HFFc6 (cell line): Measurements from ENCODE around the gene SLC25A25. TPM values are rescaled to one million over a fixed set of nuclear protein-coding genes. Genes with fewer than 3 reads are reported as not detected.

ENCODE experiments used
- DNase-seq: peaks from one replicate; pipeline ENCODE4 v3.0.0-alpha.2; 2018
- H3K27ac Mint-ChIP-seq: 2 replicates; pipeline ENCODE4 v1.8.0; 2020; ENCODE audit warnings: mild to moderate bottlenecking, mixed read lengths
- H3K27me3 Mint-ChIP-seq: 2 replicates; pipeline ENCODE4 v1.8.0; 2021; ENCODE audit warnings: mild to moderate bottlenecking, moderate library complexity, mixed read lengths; ENCODE audit not compliant: insufficient read depth
- H3K36me3 Mint-ChIP-seq: 2 replicates; pipeline ENCODE4 v1.8.0; 2021; ENCODE audit warnings: low read depth, mixed read lengths
- H3K4me1 Mint-ChIP-seq: 2 replicates; pipeline ENCODE4 v1.8.0; 2020; ENCODE audit warnings: low read depth, mixed read lengths
- H3K4me3 Mint-ChIP-seq: 2 replicates; pipeline ENCODE4 v1.8.0; 2020; ENCODE audit warnings: mild to moderate bottlenecking, moderate library complexity, mixed read lengths
- H3K9me3 Mint-ChIP-seq: 2 replicates; pipeline ENCODE4 v1.8.0; 2020; ENCODE audit warnings: mild to moderate bottlenecking, mixed read lengths
- CTCF ChIP-seq: fragments of 200-600 bp; sonication (generic); IDR thresholded peaks from 2 replicates; pipeline ENCODE4 v1.5.0; 2021; ENCODE audit warnings: antibody characterized with exemption, mild to moderate bottlenecking
- total RNA-seq, 6 experiments: library from RNA; stranded (reverse); fragmentation: NEBNext Ultra II Directional; extraction: Animal tissue kit (Norgen Biotek cat#: 25700); gene quantifications; 2 replicates in 1 of 6; 3 replicates in 5 of 6; pipeline ENCODE4 v1.2.3, GENCODE V29; 2021

Gene SLC25A25
- total RNA-seq, 6 experiments from 2014 or later, result 16.5 to 20.7 (median 18.4) TPM

- Mint-ChIP-seq H3K4me3 (no peak overlapping the region), H3K4me1 (0 out of 2 replicates have a peak, but pooled peaks cover 6% of the 10 kb centered on the region), H3K36me3 (peaks cover 11% of the 10 kb centered on the region; the same call in 1 of the 2 replicates), H3K27me3 (no peaks in the 10 kb centered on the region; the same call in 1 of the 2 replicates), H3K9me3 (no peaks in the 10 kb centered on the region), H3K27ac (no peak overlapping the region)
- no peak for TF ChIP-seq CTCF
- no peak for DNase-seq
Observed at GRCh38 chr9:128059365-128059983, 8.6 kb upstream of the SLC25A25 start.

GRCh38 chr9:128061275-128061960 lies 6.6 kb upstream of the SLC25A25 start:
- Mint-ChIP-seq H3K27ac (no peak overlapping the region), H3K4me1 (peaks cover 18% of the 10 kb centered on the region), H3K9me3 (no peaks in the 10 kb centered on the region), H3K36me3 (peaks cover 21% of the 10 kb centered on the region), H3K27me3 (no peaks in the 10 kb centered on the region; the same call in 1 of the 2 replicates), H3K4me3 (no peak overlapping the region)
- no peak for DNase-seq
- no peak for TF ChIP-seq CTCF

DNA sequence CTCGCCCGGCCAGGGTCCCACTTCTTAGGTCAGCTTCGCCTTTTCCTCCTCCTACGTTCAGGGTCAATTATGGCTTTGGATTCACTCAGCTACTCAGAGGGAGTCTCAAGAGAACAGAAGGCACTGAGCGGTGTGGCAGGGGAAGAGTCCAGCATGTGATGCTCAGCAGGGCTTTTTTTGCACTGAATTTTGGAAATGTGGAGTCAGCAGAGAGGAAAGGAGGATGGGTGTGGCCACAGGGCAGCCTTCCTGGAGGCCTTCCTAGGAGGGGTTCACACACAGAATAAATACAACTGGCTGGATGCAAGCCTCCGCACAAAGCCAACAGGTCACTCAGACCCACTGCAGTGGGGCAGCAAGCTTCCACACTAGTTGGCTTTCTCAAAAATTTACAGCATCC lies 5.8 kb upstream of the SLC25A25 start:
- no peak overlapping the region for H3K4me3 Mint-ChIP-seq
- no peak overlapping the region for H3K27ac Mint-ChIP-seq
- no peaks in the 10 kb centered on the region for H3K9me3 Mint-ChIP-seq
- H3K4me1 Mint-ChIP-seq, result peaks cover 18% of the 10 kb centered on the region
- DNase-seq, result no peak
- no peak for TF ChIP-seq CTCF
- peaks cover 21% of the 10 kb centered on the region for H3K36me3 Mint-ChIP-seq
- no peaks in the 10 kb centered on the region; the same call in 1 of the 2 replicates for H3K27me3 Mint-ChIP-seq

DNA sequence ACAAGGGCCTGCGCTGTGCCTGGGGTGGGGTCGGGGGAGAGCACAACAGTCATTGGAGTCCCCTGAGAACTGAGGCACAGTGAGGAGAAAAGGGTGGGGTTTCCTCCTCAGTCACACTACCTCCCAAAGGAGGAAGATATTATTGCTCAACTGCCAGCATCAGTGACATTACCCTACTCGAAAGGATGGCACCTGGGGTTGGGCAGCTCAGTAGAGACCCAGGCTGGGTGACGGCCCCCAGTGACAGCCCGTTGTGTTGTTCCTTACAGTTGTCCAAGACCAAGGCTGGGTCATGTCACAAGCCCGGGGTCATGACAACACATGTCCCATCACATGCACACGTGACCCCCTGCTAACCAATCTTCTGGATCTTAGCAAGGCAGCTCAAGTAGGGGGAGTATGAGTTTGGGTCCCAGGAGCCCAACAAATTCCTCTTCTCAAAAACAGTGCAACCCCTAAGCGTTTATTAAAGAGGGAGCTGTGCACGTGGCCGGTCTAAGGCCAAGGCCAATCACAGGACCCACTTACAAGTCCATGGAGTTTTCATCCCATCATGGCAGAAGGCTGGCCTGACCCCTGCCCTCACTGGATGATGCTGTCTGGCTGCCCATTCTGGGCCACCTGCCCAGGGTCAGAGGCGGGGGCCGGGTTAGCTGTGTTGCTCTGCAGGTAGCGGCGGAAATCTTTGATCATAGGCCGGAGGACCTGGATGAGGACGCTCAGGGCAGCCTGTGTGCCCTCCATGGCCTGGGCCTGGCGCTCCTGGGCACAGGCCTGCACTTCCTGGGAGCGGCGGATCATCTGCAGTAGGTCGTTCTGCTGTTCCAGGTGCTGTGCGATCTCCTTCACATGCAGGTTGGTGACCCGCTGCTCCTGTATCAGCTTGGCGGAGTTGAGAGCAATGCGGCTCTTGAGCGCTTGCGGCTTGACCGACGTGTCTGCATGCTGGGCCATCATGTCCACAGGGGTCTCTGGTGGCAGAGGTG lies 4.9 kb upstream of the SLC25A25 start:
- H3K9me3 Mint-ChIP-seq, result no peaks in the 10 kb centered on the region
- no peak for TF ChIP-seq CTCF
- H3K27me3 Mint-ChIP-seq, result no peaks in the 10 kb centered on the region; the same call in 1 of the 2 replicates
- DNase-seq, result no peak
- H3K27ac Mint-ChIP-seq, result no peak overlapping the region
- peaks cover 12% of the 10 kb centered on the region for H3K4me1 Mint-ChIP-seq
- no peak overlapping the region for H3K4me3 Mint-ChIP-seq
- peaks cover 21% of the 10 kb centered on the region for H3K36me3 Mint-ChIP-seq

DNA sequence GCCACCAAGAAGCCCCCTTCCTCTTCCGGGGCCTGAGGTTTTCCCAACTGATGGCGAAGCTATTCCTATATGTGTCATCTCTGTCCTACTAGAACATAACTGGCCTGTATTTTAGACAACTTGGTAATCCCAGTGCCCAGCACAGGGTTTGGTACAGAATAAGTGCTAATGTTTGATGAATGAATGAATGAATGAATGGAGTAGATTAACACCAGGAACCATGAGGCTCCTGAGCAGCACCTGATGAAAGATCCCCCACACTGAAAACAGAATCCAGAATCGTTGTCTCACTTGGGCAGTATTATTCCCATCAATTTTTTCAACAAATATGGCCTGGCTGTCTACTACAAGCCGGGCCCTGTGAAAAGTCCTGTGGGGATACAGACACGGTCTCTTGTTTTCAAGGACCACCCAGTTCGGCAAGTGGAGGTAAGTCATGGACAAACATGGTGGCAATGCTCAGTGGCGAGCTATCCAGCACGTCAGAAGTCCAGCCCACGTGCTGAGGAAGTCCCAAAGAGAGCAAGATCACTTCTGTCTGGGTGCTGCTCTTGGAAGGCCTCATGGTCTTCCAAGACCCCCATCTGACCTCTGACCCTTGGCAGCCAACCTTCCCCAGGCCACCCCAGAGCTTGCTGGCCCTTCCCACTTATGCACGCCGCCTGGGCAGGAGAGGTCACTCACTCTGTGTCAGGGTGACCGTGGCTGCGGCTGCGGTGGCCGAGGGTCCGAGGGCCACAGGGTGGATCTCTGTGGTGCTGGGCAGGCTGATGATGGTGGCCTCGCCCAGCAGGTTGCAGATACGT lies 1.9 kb upstream of the SLC25A25 start:
- Mint-ChIP-seq H3K27ac (peak overlapping the region; percentile 68), H3K4me3 (peak overlapping the region; percentile 76; the same call in 1 of the 2 replicates), H3K27me3 (no peaks in the 10 kb centered on the region; the same call in 1 of the 2 replicates), H3K4me1 (peaks cover 27% of the 10 kb centered on the region), H3K36me3 (peaks cover 21% of the 10 kb centered on the region), H3K9me3 (no peaks in the 10 kb centered on the region)
- no peak for TF ChIP-seq CTCF
- DNase-seq, result no peak
